DMS79 treated with DMSO at 0.1 percent for 48 hours (cell line): Measurements from ENCODE around the gene RGS6.
"Not testable (repeated sequence)": the region's sequence is repeated elsewhere in the genome, so short reads cannot be mapped to it uniquely, and the experiment has no call there.

Experiments used
- DNase-seq: peaks from one replicate; lab custom pipeline; 2025; lab: John Stamatoyannopoulos, UW

The RGS6 gene

GRCh38 chr14:71932229-71932981, at the start of gene RGS6:
Gene RGS6 (plus strand): TSS chr14:71932429.
- DNase-seq = peak; percentile 48

GRCh38 chr14:71883094-71883493, 49.1 kb upstream of the RGS6 start:
- DNase-seq = no peak

GRCh38 chr14:71885301-71885700, 46.9 kb upstream of the RGS6 start:
- DNase-seq = no peak

GRCh38 chr14:71887802-71888201, 44.4 kb upstream of the RGS6 start:
- DNase-seq = not testable (repeated sequence)

GRCh38 chr14:71890541-71890940, 41.7 kb upstream of the RGS6 start:
- DNase-seq = no peak

GRCh38 chr14:71891185-71891584, 41.0 kb upstream of the RGS6 start:
- DNase-seq = no peak

GRCh38 chr14:71891970-71892369, 40.3 kb upstream of the RGS6 start:
- no peak for DNase-seq

- no peak for DNase-seq
Measured at GRCh38 chr14:71905031-71905430, 27.2 kb upstream of the RGS6 start.

- no peak for DNase-seq
Measured at GRCh38 chr14:71905860-71906259, 26.4 kb upstream of the RGS6 start.

- no peak for DNase-seq
Measured at GRCh38 chr14:71907793-71908515, 24.3 kb upstream of the RGS6 start.

GRCh38 chr14:71911669-71912068, 20.6 kb upstream of the RGS6 start:
- DNase-seq = no peak

- no peak for DNase-seq
Measured at GRCh38 chr14:71913342-71913741, 18.9 kb upstream of the RGS6 start.

- DNase-seq = no peak
Measured at GRCh38 chr14:71918955-71919354, 13.3 kb upstream of the RGS6 start.

GRCh38 chr14:71923513-71923912, 8.7 kb upstream of the RGS6 start:
- no peak for DNase-seq

GRCh38 chr14:71931492-71932228, 569 bp upstream of the RGS6 start:
- no peak for DNase-seq

- DNase-seq = peak; percentile 65
Measured at GRCh38 chr14:71933001-71933587, 865 bp downstream of the RGS6 start.

- not testable (repeated sequence) for DNase-seq
Measured at GRCh38 chr14:71938273-71938672, 6.0 kb downstream of the RGS6 start.

- not testable (repeated sequence) for DNase-seq
Measured at GRCh38 chr14:71939344-71939743, 7.1 kb downstream of the RGS6 start.

GRCh38 chr14:71940500-71940899, 8.3 kb downstream of the RGS6 start:
- not testable (repeated sequence) for DNase-seq

- DNase-seq = not testable (repeated sequence)
Measured at GRCh38 chr14:71941616-71942015, 9.4 kb downstream of the RGS6 start.

- DNase-seq = no peak
Measured at GRCh38 chr14:71942904-71943694, 10.9 kb downstream of the RGS6 start.

- no peak for DNase-seq
Measured at GRCh38 chr14:71943695-71944018, 11.4 kb downstream of the RGS6 start.
